HepG2 (cell line): ENCODE results near the gene FASTK. TPM values are rescaled to one million over a fixed set of nuclear protein-coding genes. Genes with fewer than 3 reads are reported as not detected.

Experiments
- ATAC-seq: fragments of 200-7000 bp; cut with Tn5 transposase; 3 replicates; pipeline ENCODE4 v1.9.1; 2020; ENCODE audit warnings: mild to moderate bottlenecking, moderate library complexity
- BruUV-seq: library from RNA; stranded (reverse); fragments of 400-500 nt; replicated peaks from 2 replicates; lab custom pipeline; 2021; lab: Mats Ljungman, UMichigan
- CTCF ChIA-PET: fragments of 300-600 bp; formaldehyde crosslinking; extraction: SDS; loops from one replicate; lab custom pipeline; 2021; ENCODE audit warnings: low total read pairs, inconsistent platforms, low intra/inter-chr PET ratio; lab: Yijun Ruan, JAX
- POLR2A ChIA-PET: fragments of 350-600 bp; sonication (Branson Sonifier 250); formaldehyde crosslinking; loops from one replicate; lab custom pipeline; 2020; ENCODE audit warnings: antibody characterized with exemption, inconsistent platforms; lab: Yijun Ruan, JAX
- DNase-seq: peaks from one replicate; pipeline ENCODE4 v3.0.0-alpha.2; 2015; ENCODE audit warnings: low spot score
- FAIRE-seq: peaks from 3 replicates; lab custom pipeline; 2011; peaks lifted over from hg19 to GRCh38; lab: Jason Lieb, UNC
- H2AFZ ChIP-seq: one replicate; pipeline ENCODE4 v1.6.1; 2011; ENCODE audit warnings: low read length, inconsistent platforms
- H3K27ac ChIP-seq: fragments of 300-600 bp; 3 replicates; pipeline ENCODE4 v1.8.0; 2011; ENCODE audit warnings: mixed run types, mild to moderate bottlenecking, mixed read lengths, low read length, inconsistent platforms; ENCODE audit not compliant: insufficient read depth; ENCODE audit errors: extremely low read length
- H3K27me3 ChIP-seq, 2 experiments: fragments of 200-600 bp in 1 of 2; 2 replicates in 1 of 2; 3 replicates in 1 of 2; pipeline versions ENCODE4 v1.6.0 to v1.8.0; 2011; ENCODE audit warnings: low read length in 2 of 2, mild to moderate bottlenecking in 2 of 2, moderate library complexity in 2 of 2, inconsistent platforms in 1 of 2; ENCODE audit not compliant: insufficient read depth in 2 of 2, control insufficient read depth in 1 of 2
- H3K36me3 ChIP-seq, 2 experiments: fragments of 200-600 bp in 1 of 2; replicated peaks in 1 of 2; 2 replicates in 1 of 2; 3 replicates in 1 of 2; pipeline versions ENCODE4 v1.5.1 to v1.8.0; 2011; ENCODE audit warnings: low read length in 2 of 2, inconsistent platforms in 1 of 2; ENCODE audit not compliant: insufficient read depth in 2 of 2, control insufficient read depth in 1 of 2
- H3K4me1 ChIP-seq: 2 replicates; pipeline ENCODE4 v1.5.1; 2012; ENCODE audit warnings: low read length, inconsistent platforms; ENCODE audit not compliant: insufficient read depth
- H3K4me2 ChIP-seq: 2 replicates; pipeline ENCODE4 v1.6.0; 2011; ENCODE audit warnings: low read depth, low read length, inconsistent platforms
- H3K4me3 ChIP-seq, 3 experiments: fragments of 200-600 bp in 1 of 3; sonication (generic), shearing (Covaris generic) in 1 of 3; replicated peaks in 1 of 3; 2 replicates each; pipeline ENCODE4 v1.5.1; 2011 to 2016; ENCODE audit warnings: low read length in 3 of 3, inconsistent platforms in 2 of 3, low read depth in 2 of 3, mild to moderate bottlenecking in 2 of 3, control low read depth in 1 of 3, mixed read lengths in 1 of 3; ENCODE audit not compliant: insufficient read depth in 1 of 3
- H3K79me2 ChIP-seq: one replicate; pipeline ENCODE4 v1.6.1; 2011; ENCODE audit warnings: low read length, inconsistent platforms; ENCODE audit not compliant: insufficient read depth
- H3K9ac ChIP-seq: 2 replicates; pipeline ENCODE4 v1.6.0; 2011; ENCODE audit warnings: mild to moderate bottlenecking, low read depth, low read length, inconsistent platforms; ENCODE audit not compliant: insufficient read depth
- H3K9me3 ChIP-seq: 2 replicates; pipeline ENCODE4 v1.5.1; 2012; ENCODE audit warnings: mild to moderate bottlenecking, low read length
- H4K20me1 ChIP-seq: 2 replicates; pipeline ENCODE4 v1.6.0; 2011; ENCODE audit warnings: inconsistent platforms, mild to moderate bottlenecking, low read length, moderate library complexity; ENCODE audit not compliant: insufficient read depth
- CEBPB ChIP-seq: IDR thresholded peaks from 2 replicates; pipeline ENCODE4 v1.6.1; 2011; ENCODE audit warnings: low read depth, low read length, improper control_type of control experiment, borderline replicate concordance
- HOXA9 ChIP-seq: sonication (generic); formaldehyde crosslinking; IDR thresholded peaks from 2 replicates; pipeline ENCODE4 v1.8.1; 2022; ENCODE audit warnings: missing genetic modification reagents, mild to moderate bottlenecking, moderate library complexity, borderline replicate concordance
- JUND ChIP-seq: sonication (generic); formaldehyde crosslinking; IDR thresholded peaks from 2 replicates; pipeline ENCODE4 v1.8.0; 2022; ENCODE audit warnings: mild to moderate bottlenecking, missing genetic modification reagents
- RFX5 ChIP-seq: IDR thresholded peaks from 2 replicates; pipeline ENCODE4 v1.6.1; 2011; ENCODE audit warnings: low read depth, low read length, improper control_type of control experiment
- RNF219 ChIP-seq: sonication (generic); formaldehyde crosslinking; IDR thresholded peaks from 2 replicates; pipeline ENCODE4 v1.5.0; 2020; ENCODE audit warnings: mild to moderate bottlenecking, missing genetic modification reagents
- SCMH1 ChIP-seq: sonication (generic); formaldehyde crosslinking; IDR thresholded peaks from 2 replicates; pipeline ENCODE4 v1.9.0; 2021; ENCODE audit warnings: missing genetic modification reagents, mild to moderate bottlenecking, borderline replicate concordance
- TEAD3 ChIP-seq: optimal IDR thresholded peaks from 2 replicates; pipeline ENCODE3; 2016; ENCODE audit warnings: borderline replicate concordance
- TGIF2 ChIP-seq: IDR thresholded peaks from 2 replicates; pipeline ENCODE4 v1.6.1; 2016; ENCODE audit warnings: control low read depth, missing compliant biosample characterization
- ZMYM3 ChIP-seq: sonication (generic); formaldehyde crosslinking; IDR thresholded peaks from 2 replicates; pipeline ENCODE4 v1.5.1; 2020; ENCODE audit warnings: mild to moderate bottlenecking, missing genetic modification reagents
- ZNF44 ChIP-seq: sonication (generic); formaldehyde crosslinking; IDR thresholded peaks from 2 replicates; pipeline ENCODE4 v1.5.1; 2020; ENCODE audit warnings: mild to moderate bottlenecking, missing genetic modification reagents
- ZNF530 ChIP-seq: sonication (generic); formaldehyde crosslinking; IDR thresholded peaks from 2 replicates; pipeline ENCODE4 v1.5.0; 2020; ENCODE audit warnings: low read depth, mild to moderate bottlenecking, missing genetic modification reagents
- ZNF552 ChIP-seq: sonication (generic); formaldehyde crosslinking; IDR thresholded peaks from 2 replicates; pipeline ENCODE4 v1.9.0; 2022; ENCODE audit warnings: missing genetic modification reagents, mild to moderate bottlenecking, borderline replicate concordance
- ZNF572 ChIP-seq: sonication (generic); formaldehyde crosslinking; IDR thresholded peaks from 2 replicates; pipeline ENCODE4 v1.5.1; 2020; ENCODE audit warnings: mild to moderate bottlenecking, missing genetic modification reagents
- ZNF644 ChIP-seq: IDR thresholded peaks from 2 replicates; pipeline ENCODE4 v1.6.1; 2016; ENCODE audit warnings: low read depth
- WGBS: methylation state at CpG from one replicate; pipeline ENCODE4 v1.1.6; 2017; ENCODE audit warnings: low lambda C conversion rate; 5-methylcytosine and 5-hydroxymethylcytosine counted together
- in situ Hi-C: cut with HindIII; loops from 2 replicates; pipeline ENCODE4 v1.10.0; 2017; ENCODE audit warnings: low pct_unique_long_range_greater_than_20kb; ENCODE audit not compliant: extremely low pct_ligation_motif_present
- intact Hi-C: fragments of 100-400 bp; cut with micrococcal nuclease; formaldehyde crosslinking; loops from one replicate; pipeline ENCODE4 v1.10.0; 2022; ENCODE audit not compliant: unreplicated experiment
- polyA plus RNA-seq, 8 experiments: library from polyadenylated mRNA; depleted of rRNA in 3 of 8; stranded (reverse) in 7 of 8; unstranded in 1 of 8; fragments of >200 nt; fragmentation: Illumina TruSeq in 4 of 8; extraction: Trizol in 4 of 8; gene quantifications; 2 replicates each; pipeline versions ENCODE4 v1.2.1 to v1.2.3, GENCODE V29; 2011 to 2016; ENCODE audit warnings: low read depth in 4 of 8, missing spikeins in 1 of 8, mixed read lengths in 1 of 8; ENCODE audit not compliant: insufficient read depth in 1 of 8
- total RNA-seq, 5 experiments: library from RNA; depleted of rRNA; stranded (reverse); fragments of >200 nt; fragmentation: Illumina TruSeq; extraction: Trizol; gene quantifications; 2 replicates each; pipeline ENCODE4 v1.2.3, GENCODE V29; 2016; ENCODE audit warnings: low read depth in 1 of 5
- TF ChIP-seq, protein P1 (sequence below): sonication (generic); formaldehyde crosslinking; IDR thresholded peaks from 2 replicates; pipeline ENCODE4 v1.8.0; 2022; ENCODE audit warnings: mild to moderate bottlenecking, missing genetic modification reagents; ENCODE audit not compliant: insufficient replicate concordance
- TF ChIP-seq, protein P2 (sequence below): sonication (generic); formaldehyde crosslinking; IDR thresholded peaks from 2 replicates; pipeline ENCODE4 v1.9.0; 2021; ENCODE audit warnings: missing genetic modification reagents, borderline replicate concordance

Gene FASTK
- total and polyA plus RNA-seq, 2 of the 13 experiments (the other 11 are each of a cell fraction or from before 2014, with no cell fraction given) = 52.9 to 55.7 TPM

DNA sequence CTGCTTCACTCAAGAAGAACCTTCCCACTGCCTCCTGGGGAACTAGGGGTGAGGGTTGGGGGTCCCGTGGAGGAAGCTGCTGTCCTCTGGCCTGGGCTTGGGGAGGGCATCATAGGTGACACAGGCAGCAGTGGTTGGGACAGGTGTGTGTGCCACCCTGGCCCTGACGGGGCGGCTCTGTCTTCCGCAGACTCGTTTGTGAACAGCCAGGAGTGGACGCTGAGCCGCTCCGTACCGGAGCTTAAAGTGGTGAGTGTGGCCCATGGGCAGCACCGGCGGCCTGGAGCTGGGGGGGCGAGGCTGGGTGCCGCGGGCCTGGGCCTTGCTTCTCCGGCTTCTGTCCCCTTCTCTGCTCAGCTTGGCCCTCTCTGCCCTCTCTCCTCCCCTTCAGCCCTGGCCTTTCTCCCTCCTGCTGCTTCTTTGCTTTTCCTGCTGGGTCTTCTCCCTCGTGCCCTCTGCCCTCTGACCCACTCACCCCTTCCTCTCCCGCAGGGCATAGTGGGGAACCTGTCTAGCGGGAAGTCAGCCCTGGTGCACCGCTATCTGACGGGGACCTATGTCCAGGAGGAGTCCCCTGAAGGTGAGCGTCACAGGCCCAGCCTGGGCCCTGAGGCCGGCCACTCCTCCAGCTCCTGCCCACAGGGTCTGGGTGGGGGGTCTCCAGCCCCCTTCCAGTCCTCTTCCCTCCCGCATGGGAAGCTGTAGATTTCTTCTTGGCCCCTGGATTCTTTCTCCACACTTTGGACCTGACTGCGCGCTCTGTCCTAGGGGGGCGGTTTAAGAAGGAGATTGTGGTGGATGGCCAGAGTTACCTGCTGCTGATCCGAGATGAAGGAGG lies 36.2 kb upstream of the FASTK start:
- intact Hi-C loops = no loop called here
- Histone ChIP-seq H3K27me3 (no peaks in the 10 kb centered on the region), H3K36me3 (peaks cover 20 to 62% of the 10 kb centered on the region in 2 experiments; a peak in 4 of 5 replicates), H3K9me3 (no peaks in the 10 kb centered on the region), H3K27ac (no peak overlapping the region), H4K20me1 (peaks cover 21% of the 10 kb centered on the region; the same call in 1 of the 2 replicates), H2AFZ (no peak overlapping the region), H3K79me2 (peaks cover 15% of the 10 kb centered on the region), H3K4me1 (no peaks in the 10 kb centered on the region), H3K4me2 (no peak overlapping the region), H3K4me3 (no peak overlapping the region), H3K9ac (no peak overlapping the region)
- 96% methylated on average over 20 of the region's 27 CpGs for WGBS
- no peak for ATAC-seq
- CTCF ChIA-PET = no interaction called here
- POLR2A ChIA-PET = no interaction called here
- FAIRE-seq = no peak
- DNase-seq = no peak
- in situ Hi-C loops = no loop called here
- no TSS peak for BruUV-seq
- TF ChIP-seq ZNF44 (CRISPR knock-in tag) (no peak), CEBPB (no peak), TGIF2 (CRISPR knock-in tag) (no peak), ZNF552 (CRISPR knock-in tag) (no peak), RFX5 (no peak), TEAD3 (CRISPR knock-in tag) (no peak), ZNF572 (CRISPR knock-in tag) (no peak), JUND (CRISPR knock-in tag) (no peak), ZNF644 (no peak), ZNF530 (no peak), ZMYM3 (no peak), SCMH1 (CRISPR knock-in tag) (no peak), RNF219 (no peak), HOXA9 (CRISPR knock-in tag) (no peak)
- TF ChIP-seq, protein P1, sequence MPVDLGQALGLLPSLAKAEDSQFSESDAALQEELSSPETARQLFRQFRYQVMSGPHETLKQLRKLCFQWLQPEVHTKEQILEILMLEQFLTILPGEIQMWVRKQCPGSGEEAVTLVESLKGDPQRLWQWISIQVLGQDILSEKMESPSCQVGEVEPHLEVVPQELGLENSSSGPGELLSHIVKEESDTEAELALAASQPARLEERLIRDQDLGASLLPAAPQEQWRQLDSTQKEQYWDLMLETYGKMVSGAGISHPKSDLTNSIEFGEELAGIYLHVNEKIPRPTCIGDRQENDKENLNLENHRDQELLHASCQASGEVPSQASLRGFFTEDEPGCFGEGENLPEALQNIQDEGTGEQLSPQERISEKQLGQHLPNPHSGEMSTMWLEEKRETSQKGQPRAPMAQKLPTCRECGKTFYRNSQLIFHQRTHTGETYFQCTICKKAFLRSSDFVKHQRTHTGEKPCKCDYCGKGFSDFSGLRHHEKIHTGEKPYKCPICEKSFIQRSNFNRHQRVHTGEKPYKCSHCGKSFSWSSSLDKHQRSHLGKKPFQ (CRISPR knock-in tag) = no peak
- TF ChIP-seq, protein P2, sequence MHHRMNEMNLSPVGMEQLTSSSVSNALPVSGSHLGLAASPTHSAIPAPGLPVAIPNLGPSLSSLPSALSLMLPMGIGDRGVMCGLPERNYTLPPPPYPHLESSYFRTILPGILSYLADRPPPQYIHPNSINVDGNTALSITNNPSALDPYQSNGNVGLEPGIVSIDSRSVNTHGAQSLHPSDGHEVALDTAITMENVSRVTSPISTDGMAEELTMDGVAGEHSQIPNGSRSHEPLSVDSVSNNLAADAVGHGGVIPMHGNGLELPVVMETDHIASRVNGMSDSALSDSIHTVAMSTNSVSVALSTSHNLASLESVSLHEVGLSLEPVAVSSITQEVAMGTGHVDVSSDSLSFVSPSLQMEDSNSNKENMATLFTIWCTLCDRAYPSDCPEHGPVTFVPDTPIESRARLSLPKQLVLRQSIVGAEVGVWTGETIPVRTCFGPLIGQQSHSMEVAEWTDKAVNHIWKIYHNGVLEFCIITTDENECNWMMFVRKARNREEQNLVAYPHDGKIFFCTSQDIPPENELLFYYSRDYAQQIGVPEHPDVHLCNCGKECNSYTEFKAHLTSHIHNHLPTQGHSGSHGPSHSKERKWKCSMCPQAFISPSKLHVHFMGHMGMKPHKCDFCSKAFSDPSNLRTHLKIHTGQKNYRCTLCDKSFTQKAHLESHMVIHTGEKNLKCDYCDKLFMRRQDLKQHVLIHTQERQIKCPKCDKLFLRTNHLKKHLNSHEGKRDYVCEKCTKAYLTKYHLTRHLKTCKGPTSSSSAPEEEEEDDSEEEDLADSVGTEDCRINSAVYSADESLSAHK (CRISPR knock-in tag) = no peak
